AG10803 (cell line): Measurements from ENCODE around the gene PHLPP1.

ENCODE experiments used
- DNase-seq: peaks from one replicate; pipeline ENCODE4 v3.0.0; 2010; ENCODE audit warnings: low read depth
- H3K4me3 ChIP-seq: 2 replicates; pipeline ENCODE4 v1.5.1; 2011; ENCODE audit warnings: mild to moderate bottlenecking, low read length, control low read depth
- TF ChIP-seq, protein P1 (sequence below): conservative IDR thresholded peaks from 2 replicates; pipeline ENCODE4 v1.5.1; 2011; ENCODE audit warnings: mild to moderate bottlenecking, low read length, control low read depth, inconsistent platforms

Gene PHLPP1

DNA sequence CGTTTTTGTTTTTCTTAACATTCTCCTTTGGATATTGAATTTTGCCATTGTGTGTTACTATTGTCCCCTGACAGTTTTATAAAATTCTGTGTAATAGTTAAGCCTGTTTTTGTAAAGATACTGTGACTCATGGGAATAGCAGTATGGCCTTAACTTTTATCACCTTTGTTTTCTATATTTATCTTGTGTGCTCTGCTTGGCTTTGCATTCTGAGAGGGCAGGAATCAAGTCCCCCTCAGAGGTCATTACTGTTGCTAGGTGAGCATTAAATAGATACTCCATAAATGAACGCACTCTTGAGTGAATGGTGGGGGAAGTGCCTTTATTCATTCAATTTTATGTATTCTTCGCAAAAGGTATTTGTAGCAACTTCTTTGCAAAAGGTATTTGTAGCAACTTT lies 160.0 kb downstream of the PHLPP1 start:
- DNase-seq, result no peak
- no peak overlapping the region for H3K4me3 ChIP-seq
- TF ChIP-seq, protein P1, sequence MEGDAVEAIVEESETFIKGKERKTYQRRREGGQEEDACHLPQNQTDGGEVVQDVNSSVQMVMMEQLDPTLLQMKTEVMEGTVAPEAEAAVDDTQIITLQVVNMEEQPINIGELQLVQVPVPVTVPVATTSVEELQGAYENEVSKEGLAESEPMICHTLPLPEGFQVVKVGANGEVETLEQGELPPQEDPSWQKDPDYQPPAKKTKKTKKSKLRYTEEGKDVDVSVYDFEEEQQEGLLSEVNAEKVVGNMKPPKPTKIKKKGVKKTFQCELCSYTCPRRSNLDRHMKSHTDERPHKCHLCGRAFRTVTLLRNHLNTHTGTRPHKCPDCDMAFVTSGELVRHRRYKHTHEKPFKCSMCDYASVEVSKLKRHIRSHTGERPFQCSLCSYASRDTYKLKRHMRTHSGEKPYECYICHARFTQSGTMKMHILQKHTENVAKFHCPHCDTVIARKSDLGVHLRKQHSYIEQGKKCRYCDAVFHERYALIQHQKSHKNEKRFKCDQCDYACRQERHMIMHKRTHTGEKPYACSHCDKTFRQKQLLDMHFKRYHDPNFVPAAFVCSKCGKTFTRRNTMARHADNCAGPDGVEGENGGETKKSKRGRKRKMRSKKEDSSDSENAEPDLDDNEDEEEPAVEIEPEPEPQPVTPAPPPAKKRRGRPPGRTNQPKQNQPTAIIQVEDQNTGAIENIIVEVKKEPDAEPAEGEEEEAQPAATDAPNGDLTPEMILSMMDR, result no peak

DNA sequence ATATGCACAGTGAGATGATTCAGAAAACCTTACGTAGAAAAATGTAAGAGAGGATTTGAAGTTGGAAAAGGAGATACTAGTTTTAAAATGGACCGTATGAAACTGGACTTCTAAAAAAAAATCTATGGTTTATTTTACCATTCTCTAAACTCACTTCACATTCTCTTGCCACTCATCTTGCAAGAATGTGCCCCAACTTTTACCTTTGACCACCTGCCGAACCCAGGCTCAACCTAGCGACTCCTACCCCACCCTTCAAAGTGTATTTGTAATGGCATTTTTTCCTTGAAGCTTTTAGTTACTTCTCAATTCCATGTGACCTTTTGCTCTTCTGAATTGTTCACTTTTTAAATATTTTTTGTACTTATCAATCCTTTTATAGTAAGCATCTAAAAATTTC lies 160.8 kb downstream of the PHLPP1 start:
- no peak overlapping the region for H3K4me3 ChIP-seq
- no peak for DNase-seq
- TF ChIP-seq, protein P1, result no peak

DNA sequence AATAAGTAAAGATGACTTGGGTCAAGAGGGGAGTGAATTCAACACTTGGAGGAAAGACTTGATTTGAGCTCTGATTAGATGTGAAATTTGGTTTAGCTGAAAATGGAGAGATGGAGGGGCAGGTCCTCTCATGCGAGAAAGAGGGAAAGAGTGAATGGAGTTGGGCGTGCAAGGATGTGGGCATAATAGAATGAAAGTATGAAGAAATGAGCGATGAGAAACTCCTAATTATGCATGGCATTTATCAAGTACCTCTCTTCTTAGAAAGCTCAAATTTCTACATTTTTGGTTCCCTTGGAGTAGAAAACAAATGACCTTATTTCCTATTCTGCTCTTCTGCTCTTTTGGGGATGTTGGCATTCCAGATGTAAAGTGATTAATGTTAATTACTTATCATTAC lies 161.5 kb downstream of the PHLPP1 start:
- peak; percentile 19 for DNase-seq
- no peak overlapping the region for H3K4me3 ChIP-seq
- TF ChIP-seq, protein P1, result no peak

DNA sequence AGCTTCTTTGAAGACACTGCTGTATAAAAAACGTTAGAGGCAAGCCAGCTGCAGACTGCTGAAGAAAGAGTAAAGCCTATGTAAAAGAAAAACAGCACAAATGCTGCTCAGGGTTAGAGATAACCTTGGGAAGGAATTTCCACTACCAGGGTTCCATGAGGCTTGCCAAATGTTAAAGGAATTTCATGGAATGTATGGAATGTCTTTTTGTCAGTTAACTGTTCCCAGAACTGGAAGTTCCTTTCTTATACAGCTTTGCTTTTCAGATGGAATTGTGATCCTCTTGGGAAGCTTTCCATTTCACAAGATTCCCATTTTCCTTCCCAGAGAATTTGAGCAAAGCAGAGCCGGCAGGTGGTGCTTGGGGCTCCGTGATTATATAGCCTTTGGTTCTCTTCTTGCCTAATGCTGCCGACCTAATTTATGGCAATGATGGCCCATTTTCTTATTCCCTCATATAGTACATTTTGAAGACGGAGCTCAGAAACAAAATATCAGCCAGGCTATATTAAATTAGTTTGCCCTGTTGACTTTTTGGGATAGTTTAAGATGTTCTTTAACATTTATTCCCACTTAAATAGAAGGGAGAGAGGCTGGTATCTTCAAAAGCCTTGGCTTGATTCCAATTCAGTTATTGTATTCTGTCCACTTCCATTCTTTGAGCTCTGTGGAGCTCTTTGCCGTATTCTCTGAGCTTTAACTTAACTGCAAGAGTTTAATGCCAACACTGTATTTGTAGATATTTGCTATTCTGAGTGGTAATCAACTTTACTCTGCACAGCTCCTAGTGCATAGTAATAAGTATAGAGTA lies 162.3 kb downstream of the PHLPP1 start:
- TF ChIP-seq, protein P1, result peak; percentile 26
- DNase-seq, result peak; percentile 83
- H3K4me3 ChIP-seq, result no peak overlapping the region

DNA sequence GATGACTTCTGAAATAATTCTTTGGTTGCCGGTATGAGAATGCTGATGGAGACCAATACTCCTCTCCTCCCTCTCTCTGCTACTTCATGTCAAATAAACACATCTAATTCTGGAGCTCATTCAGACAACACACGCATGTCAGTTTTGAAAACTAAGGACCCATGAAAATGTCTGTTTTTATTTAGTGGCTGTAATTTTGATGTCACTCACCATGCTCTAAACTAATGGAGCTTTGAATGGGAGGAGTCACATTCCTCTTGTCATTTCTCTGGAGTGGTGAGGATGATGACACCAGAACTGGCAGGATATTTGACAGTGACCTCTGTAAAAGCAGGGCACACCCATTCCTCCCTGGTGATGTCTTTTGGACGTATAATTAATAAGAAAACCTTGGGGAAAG lies 163.0 kb downstream of the PHLPP1 start:
- DNase-seq, result peak; percentile 59
- TF ChIP-seq, protein P1, result no peak
- no peak overlapping the region for H3K4me3 ChIP-seq

DNA sequence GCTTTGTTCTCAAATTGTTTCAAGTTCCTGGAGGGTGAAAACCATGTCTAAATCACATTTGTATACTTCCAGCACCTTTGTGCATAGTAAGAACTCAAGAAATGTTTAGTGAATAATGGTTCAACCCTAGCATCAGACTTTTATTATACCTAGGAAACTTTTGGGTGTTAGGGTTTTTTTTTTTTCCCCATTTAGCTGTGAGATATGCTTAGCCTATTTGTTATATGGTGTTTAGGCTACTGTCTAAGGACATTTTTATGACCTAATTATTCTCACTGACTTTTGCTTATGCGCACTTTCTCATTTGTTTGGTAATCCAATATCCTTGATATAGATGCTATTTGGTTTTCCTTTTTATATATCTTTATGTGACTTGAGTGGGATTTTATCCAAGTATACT lies 164.7 kb downstream of the PHLPP1 start:
- TF ChIP-seq, protein P1, result no peak
- DNase-seq, result no peak
- no peak overlapping the region for H3K4me3 ChIP-seq

DNA sequence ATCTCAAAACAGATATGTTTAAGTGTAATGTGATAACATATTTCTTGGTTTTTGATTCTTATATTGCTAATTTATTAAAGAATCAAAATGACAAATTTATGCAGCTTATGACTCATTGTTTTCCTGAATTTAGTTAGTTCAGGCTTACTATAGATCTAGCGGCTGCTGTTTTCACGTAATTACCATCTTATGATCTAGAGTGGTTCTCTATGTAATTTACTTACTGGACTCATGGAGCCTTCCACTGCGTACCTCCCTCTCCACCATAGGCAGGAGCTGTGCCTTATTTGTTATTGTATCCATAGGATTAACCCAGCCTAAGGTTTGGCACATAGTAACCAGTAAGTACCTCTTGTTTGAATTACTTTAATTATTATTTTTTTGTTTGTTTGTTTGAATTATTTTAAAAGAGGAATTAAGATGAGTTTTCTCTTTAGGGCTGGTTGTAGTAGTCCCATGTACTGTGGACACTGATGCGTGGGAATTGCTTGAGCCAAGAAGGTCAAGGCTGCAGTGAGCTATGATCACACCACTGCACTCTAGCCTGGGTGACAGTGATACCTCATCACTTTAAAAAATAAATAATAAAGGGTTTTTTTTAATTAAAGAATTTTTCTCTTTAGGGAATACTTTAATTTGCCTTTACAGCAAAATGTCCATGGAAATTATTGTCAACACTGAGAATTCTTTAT lies 165.5 kb downstream of the PHLPP1 start:
- TF ChIP-seq, protein P1, result no peak
- H3K4me3 ChIP-seq, result no peak overlapping the region
- no peak for DNase-seq
